Fibroblast of the conjunctiva (primary cell): ENCODE data around the gene RHEX.
A peak's percentile ranks its signal among the peaks of the same experiment; 100 is the strongest.

Source experiments
- DNase-seq: peaks from one replicate; pipeline ENCODE4 v3.0.0-alpha.2; 2010; ENCODE audit warnings: low read depth

The RHEX gene

DNA sequence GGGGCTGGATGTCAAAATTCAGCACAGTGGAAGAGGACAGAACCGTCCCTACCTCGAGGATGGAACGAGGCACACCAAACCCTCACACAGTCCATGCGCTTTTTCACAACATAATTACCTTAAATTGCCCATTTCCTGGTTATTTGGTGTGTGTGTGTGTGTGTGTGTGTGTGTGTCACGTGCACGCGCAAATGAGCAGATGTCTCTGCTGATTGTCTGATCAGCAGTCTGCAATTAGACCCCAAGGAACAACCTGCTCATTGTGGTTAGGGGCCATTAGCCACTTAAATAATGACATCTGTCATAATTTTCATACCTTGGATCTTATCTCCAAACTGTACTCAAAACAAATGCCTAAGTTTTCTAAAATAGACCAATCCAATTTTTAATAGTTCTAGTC lies 41.1 kb downstream of the RHEX start:
- no peak for DNase-seq

DNA sequence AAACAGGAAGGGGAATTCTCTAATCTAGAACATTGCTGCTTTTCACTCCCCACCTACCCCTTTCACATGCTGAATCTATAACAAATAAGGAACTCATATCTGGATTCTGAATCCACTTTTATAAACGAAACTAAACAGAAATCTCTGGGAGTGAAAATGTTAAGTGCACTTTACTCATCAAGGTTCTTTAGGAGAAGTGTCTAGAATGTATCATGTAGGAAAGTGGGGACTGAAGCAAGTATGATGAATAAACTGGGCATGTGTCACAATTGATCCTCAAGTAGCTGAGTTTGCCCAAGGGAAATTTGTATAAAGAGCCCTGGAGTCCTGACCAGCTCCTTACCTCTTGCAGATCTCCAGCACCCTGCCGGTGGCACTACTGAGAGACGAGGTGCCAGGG lies 44.4 kb downstream of the RHEX start:
- no peak for DNase-seq

DNA sequence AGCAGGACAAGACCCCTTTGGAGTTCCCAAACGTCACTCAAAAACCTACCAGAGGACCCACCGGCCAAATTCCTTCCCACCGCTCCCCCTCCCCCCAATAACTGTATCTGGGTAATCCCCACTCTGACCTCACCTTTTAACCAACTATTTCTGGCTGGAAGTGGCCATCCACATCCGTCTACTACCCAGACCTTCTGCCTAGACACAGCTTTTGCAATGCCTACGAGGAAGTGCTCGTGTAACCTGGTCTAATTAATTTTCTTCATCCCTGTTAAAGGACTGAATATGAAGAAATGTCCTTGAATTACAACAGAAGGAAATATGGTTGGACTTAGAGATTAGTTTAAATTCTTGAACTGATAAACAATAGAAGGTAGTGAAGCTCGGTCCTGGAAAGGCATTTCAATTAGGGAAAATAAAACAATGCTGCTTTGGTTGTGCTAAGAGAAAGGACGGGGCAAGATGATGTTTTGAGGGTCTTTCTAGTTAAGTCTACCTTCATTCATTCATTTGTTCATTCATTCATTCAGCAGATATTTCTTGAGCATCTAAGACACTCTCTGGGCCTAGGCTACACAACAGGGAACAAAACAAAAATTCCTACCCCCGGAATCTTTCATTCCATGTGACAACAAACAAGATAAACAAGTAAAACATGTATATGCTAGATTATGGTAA lies 45.4 kb downstream of the RHEX start:
- DNase-seq = no peak

DNA sequence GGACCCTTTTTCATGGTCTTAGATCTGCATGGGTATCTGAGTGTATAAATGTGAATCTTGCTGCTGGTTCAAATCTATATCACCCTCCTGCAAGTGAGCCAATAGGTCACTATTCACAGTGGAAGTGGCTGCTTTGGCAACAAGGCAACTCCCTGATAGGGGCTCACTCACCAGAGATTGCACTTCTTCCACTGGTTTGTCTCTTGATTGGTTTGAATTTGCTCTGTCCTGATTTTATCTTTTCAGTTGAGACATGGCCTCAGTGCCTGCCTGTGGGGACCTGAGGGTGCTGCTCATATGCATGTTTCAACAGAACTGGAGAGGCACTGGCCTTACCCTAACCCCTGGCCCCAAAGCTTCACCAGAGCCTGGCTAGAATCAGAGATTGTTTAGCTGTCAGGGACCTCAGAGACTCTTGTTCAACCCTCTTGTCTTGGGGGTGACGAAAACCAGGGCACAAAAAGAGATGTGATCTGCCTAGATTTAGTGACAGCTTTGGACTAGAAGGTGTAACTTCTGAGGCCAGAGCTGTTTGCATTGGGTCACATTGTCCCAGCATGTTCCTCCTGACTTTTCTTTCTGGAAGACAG lies 47.3 kb downstream of the RHEX start:
- DNase-seq = no peak

DNA sequence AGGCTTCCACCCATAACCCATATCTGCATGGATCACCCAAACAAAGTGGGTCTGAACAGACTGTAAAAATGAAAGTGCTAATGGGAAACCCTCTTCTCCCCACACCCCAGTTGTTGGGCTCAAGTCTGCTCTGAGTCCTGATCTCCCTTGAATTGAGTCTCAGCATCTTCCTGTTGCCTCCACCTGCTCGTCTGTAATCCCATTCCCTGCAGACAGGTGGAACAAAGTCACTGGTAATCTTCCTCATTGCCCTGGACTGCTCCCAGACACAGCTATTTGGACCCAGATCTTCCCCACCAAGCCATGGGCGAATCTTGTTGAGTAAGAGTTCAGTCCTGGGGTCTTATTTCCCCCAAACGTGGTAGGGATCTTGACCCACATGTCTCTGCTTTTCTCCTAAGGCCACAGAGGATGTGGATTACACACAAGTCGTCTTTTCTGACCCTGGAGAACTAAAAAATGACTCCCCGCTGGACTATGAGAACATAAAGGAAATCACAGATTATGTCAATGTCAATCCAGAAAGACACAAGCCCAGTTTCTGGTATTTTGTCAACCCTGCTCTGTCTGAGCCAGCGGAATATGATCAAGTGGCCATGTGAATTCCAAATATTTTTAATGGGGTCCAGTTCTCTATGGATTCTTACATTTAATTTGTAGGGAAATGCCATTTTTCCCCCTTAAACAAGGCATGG lies 48.5 kb downstream of the RHEX start:
- DNase-seq = no peak

DNA sequence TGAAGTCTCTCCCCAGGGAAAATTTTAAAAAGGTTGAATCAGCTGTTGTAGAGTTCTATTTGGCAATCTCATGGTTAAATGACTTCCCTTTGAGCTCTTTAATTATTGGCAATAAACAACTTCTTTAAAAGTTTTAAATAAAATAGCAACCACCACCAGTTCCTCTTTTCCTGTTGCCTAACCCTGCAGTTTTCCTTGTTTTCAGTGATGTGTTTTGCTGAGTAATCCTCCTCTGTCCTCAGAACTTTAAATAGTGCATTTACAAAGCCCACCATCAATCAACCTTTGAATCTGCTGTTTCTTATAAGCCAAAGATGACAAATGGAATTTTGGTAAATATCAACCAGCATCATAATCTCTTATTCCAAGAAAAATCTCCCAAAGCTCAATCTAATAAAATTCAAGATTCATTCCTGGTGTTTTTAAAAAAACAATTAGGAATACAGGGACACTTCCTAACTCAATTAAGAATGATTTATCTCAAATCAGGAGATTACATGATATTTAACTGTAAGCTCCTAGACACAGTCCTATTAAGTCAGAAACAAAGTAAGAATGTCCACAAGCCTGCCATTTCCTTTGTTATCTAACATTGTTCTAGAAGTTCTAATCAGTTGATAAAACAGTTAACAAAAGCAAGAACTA lies 49.4 kb downstream of the RHEX start:
- DNase-seq = no peak

DNA sequence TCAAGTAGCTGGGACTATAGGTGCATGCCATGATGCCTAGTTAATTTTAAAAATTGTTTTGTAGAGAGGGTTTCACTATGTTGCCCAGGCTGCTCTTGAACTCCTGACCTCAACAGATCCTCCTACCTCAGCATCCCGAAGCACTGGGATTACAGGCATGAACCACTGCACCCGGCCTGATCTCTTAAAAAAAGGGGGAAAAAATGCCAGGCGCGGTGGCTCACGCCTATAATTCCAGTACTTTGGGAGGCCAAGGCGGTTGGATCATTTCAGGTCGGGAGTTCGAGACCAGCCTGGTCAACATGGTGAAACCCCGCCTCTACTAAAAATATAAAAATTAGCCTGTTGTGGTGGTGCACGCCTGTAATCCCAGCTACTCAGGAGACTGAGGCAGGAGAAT lies 51.0 kb downstream of the RHEX start:
- no peak for DNase-seq

DNA sequence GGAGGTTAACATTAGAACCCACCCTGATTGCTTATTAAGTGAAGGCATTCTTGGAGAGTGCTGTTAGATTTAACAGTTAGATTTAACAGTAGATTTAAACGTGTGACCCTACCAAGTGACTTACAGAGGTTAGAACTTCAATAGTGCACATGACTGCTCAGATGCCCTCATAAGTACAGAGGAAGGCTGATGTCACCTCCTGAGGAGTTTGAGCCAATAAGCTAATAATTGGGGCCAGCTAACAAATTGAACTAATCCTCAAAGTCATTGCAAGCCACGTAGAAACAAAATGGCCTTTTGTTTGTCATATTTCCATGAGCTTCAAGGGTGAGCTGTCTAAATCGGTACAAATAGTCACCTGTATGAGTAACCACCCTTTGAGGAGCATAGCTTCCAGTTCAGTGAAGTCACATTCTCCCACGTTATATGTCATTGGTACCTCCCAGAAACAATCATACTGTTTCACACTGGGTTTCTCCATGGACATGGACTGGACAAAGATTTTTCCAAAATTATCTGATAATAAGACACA lies 52.6 kb downstream of the RHEX start:
- DNase-seq = no peak

DNA sequence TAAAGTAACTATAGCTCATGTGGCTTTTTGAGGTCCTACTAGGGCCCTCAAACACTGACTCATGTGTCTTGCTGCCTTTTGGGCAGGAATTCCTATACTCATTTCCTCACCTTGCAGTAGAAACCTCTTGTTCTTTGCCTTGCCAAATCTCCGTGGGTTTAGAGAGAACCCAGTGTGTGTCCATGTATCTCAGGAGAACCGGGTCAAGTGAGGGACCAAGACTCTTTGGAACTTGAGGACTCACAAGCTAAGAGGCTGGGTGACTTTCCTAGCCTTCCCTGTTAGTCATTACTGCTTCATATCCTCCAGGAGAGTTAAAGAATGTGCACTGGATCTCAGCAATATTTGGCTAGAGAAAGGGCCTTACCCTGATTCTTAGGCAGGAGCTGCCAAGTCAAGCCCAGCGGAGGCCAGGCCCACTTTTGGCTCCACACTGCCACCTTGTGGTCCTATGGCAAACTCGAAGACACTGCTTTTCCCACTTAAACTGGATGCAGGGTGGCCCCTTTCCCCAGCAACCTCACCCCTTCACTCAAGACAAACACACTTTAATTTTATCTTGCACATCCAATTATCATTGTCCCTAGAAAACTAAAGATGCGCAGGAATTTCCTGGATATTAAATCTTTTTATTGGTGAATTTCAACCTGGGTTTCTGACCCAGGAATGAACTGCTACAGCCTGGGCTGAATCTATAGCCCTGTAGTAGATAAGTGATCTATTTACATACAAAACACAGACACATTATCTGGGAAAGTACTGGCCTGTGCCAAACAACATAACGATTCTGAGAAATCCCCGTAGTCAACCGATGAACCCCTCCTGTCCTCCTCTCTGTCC lies 53.6 kb downstream of the RHEX start:
- peak; percentile 62 for DNase-seq

DNA sequence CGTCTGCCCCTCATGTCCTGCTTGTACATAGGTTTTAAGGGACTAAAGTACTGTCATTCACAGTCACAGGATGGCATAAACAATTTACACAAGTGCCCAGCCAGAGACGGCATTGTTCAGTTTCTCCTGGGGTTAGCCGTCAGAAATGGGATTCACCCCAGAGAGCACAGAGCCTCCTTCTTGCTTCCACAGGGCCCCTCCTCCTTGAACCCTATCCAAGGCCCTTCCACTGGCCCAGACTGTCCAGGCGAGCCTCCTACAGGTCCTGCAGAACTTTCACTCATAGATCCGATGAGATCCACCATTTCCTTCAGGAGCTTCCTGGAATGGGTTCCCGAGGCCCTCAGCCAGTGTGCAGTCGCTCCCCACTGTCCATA lies 54.2 kb downstream of the RHEX start:
- no peak for DNase-seq

DNA sequence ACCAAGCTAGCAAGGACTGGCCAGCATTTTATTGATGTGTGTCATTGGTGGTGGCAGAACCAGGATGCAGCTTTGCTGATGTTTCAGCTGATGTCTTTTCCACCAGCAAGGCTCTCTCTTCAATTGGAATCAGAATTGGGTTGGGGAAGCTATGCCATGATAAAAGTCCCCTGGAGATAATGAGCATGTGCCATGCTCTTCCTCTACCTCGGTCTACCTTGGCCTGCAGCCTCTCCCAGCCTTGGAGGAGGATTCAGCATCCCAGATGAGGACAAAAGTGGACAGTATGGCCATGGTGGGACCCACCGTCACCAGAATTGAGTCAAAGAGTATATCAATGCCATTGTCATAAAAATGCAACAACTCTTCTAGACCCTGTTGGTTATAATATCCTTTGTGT lies 55.7 kb downstream of the RHEX start:
- DNase-seq = no peak

DNA sequence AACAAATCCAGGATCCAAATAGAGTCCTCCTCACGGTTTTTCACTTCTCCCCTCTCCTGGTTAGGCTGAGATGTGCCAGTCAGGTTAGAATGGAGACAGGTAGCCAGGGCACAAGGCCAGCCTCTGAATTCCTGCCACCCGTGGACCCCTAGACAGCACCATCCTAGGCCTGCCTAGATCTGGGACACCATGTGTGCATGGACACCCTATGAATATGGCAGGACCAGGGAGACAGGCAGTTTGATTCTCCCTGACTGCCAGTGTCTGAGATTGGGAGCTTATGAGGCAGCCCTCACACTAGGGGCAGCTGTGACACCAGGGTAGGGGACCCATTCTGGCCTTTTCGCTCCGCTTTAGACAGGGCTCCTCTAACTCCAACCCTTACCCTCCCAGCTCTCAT lies 56.7 kb downstream of the RHEX start:
- no peak for DNase-seq

DNA sequence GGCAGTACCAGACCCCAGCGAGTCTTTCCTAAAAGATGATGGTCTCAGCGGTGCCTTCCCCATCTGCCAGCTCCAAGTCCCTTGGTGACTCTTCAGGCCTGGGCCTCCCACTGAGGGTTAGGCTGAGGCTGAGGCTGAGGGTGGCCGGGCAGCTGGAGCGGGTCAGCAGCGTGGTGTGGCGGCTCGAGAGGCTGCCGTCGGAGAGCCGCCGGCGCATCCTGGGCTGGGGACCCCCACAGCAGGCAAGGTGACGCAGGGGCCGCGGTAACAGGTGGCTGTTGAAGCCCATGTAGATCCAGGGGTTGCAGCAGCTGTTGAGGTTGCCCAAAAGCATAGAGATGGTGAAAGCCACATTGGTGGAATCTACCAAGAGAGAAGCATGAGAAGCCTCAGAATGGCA lies 57.2 kb downstream of the RHEX start:
- no peak for DNase-seq

DNA sequence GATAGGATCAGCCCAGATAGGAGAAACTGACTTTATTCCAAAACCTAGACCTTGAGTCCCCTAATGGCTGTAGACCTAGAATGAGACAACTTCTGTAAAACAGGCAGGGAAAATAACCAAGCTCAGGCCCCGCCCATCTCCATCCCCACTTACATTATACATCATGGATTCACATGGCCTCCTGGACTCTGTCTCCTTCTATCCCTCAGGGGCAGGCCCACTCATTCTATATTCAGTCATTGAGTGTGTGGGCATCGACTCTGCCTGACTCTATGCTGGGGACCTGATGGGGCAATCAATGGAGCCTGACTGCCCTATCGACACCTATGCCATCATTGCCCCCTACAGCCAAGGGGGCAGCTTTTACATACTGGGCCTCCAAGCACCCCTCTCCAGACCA lies 57.8 kb downstream of the RHEX start:
- no peak for DNase-seq

DNA sequence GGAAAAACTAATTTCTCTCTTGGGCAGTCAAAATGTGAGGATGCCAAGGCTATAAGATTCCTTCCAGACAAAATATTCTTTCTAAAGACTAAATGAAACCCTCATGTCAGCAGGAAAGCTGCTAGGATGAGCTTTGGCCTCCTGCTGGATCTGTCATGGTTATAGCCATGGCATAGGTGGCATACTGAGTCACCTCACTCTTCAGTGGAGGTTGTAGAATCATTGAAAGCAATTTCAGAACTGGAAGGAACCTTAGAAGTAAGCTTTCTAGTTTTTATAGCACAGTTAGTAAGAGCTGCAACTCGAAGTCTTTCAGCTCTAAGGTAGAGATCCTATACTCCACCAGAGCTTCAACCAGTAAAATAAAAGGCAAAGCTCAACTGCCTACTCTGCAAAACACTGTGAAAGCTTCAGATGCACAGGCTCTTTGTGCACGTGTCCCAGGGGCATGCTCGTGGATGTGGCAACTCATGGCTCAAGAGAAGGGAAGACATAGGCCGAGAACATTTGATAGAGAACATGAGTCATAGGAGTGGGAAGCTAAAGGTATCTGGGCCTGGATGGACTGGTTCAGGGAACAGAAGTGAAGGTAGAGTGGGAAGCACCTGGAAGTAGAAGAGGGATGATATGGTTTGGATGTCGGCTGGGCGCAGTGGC lies 58.4 kb downstream of the RHEX start:
- DNase-seq = no peak

DNA sequence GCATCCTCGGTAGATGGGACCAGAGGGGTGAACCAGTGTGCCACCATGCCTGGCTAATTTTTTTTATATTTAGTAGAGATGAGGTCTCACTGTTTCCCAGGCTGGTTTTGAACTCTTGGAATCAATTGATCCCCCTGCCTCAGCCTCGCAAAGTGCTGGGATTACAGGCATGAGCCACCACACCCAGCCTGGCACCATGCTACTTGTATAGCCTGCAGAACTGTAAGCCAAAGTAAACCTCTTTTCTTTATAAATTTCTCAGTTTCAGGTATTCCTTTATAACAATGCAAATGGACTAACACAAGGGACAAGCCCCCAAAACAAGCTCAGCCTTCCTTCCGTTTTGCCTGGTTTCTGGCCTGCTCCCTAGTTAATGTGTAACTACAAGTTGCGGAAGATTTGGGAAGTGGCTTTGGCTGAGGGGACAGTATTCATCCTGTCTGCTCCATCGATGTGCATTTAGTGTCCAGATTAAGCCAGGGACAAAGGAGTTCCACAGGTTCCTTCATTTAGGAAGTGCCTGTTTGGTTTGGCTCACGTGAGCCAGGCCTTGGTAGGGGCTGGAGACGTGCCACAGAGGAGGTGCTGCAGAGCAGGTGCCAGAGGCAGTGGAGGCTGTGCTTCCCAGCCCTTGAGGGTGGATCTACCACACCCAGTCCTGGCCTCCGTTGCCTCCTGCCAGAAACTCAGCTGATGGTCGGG lies 59.8 kb downstream of the RHEX start:
- DNase-seq = no peak

DNA sequence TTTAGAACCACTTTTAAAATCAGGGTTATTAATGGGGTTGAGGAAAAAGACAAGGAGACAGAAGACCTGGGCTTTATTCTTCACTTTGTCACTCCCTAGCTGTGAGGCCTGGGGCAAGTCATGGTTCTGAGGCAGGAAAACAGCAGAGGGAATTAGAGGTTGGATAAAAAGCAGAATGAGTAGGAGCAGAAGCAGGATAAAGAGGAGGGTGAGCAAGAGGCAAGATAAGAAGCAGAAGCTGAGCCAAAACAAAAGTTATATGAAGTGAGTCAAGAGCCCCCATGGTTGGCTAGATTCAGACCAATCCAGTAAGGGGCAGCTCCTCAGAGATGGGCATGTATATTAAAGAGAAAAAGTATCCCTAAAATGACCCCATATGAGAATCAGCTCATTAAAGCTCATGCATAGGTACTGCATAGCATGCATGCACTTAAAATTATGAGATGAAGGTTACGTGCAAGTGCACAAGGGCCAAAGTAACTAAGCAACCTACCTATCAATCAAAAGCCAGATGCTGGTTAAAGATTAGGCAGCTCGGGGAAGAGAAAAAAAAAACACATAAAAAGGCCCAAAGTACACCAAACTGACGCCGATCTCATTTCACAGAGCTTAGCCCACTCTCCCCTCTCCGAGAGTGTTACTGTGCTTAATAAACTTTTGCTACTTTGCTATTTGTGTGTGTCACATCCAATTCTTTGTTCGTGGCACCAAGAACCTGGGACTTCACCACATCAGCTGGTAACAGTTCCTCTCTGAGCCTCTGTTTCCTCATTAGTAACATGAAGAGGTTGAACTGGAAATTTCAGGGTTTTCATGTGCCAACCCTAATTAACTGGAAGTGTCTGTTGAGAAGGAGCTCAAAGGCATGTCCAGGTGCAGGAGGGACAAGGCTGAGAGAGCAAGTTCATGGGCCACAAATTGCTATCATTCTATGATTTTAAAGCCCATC lies 62.0 kb downstream of the RHEX start:
- no peak for DNase-seq

DNA sequence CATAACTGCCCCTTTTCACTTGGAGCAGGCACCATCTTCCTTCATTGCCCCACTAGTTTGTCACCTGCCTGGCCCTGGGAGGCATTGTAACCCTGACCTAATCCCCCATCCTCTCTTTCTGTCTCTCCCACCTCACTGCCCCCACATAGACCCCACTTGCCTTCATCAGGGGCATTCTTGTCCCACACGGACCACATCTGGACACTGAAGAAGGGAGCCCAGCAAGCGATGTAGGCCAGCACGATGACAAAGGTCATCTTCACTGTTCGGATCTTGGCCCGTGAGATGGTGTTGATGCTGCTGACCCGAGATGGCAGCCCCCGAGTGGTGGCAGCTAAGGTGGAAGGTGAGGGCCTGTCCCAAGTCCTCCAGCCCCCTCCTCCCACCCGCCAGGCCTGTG lies 62.8 kb downstream of the RHEX start:
- no peak for DNase-seq

DNA sequence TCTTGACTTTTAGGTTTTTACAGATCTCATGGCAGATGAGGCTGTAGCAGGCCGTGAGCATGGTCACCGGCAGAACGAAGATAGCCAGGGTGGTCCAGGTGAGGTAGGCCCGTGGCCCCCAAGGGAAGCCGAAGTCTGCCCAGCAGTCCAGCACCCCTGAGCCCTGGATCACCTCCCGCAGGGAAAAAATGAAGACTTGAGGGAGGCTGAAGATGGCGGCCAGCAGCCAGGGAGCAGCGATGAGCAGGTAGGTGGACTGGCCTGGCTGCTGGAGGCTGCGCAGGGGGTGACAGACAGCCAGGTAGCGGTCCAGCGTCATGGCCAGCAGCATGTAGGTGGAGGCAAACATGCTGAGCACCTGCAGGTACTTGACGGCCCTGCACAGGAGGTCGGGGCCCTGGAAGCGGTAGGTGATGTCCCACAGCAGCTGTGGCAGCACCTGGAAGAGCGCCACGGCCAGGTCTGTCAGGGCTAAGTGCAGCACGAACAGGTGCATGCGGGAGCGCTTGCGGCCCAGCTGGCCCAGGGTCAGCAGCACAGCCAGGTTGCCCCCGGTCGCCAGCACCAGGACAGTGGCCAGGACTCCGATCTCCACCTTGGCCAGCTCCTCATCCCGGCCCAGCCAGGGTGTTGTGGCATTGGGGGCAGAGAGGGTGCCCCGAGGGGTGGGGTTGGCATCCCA lies 63.4 kb downstream of the RHEX start:
- DNase-seq = no peak
